WTC11 (cell line): Measurements from ENCODE around the gene HIVEP2. TPM values are rescaled to one million over a fixed set of nuclear protein-coding genes. Genes with fewer than 3 reads are reported as not detected.

Source experiments
- ATAC-seq: fragments of 200-7000 bp; cut with Tn5 transposase; 2 replicates; pipeline ENCODE4 v1.10.0; 2021; ENCODE audit warnings: mild to moderate bottlenecking, moderate library complexity
- CTCF ChIA-PET: fragments of 300-600 bp; sonication (Branson Sonifier 250); formaldehyde crosslinking; loops from one replicate; lab custom pipeline; 2021; ENCODE audit warnings: antibody characterized with exemption; lab: Charles Lee
- POLR2A ChIA-PET: fragments of 350-600 bp; sonication (Branson Sonifier 250); formaldehyde crosslinking; loops from one replicate; lab custom pipeline; 2021; ENCODE audit warnings: antibody characterized with exemption; lab: Charles Lee
- DNase-seq: peaks from one replicate; pipeline ENCODE4 v3.0.0; 2021; ENCODE audit warnings: low spot score
- H3K27ac Mint-ChIP-seq: 2 replicates; pipeline ENCODE4 v1.8.0; 2021; ENCODE audit warnings: mixed read lengths
- H3K27me3 Mint-ChIP-seq: 2 replicates; pipeline ENCODE4 v1.8.0; 2021; ENCODE audit warnings: low read depth, mild to moderate bottlenecking, moderate library complexity, mixed read lengths
- H3K36me3 Mint-ChIP-seq: 2 replicates; pipeline ENCODE4 v1.8.0; 2021; ENCODE audit warnings: mixed read lengths
- H3K4me1 Mint-ChIP-seq: 2 replicates; pipeline ENCODE4 v1.8.0; 2022; ENCODE audit warnings: mixed read lengths
- H3K4me3 Mint-ChIP-seq: 2 replicates; pipeline ENCODE4 v1.8.0; 2021; ENCODE audit warnings: mild to moderate bottlenecking, moderate library complexity, mixed read lengths
- H3K9me3 Mint-ChIP-seq: 2 replicates; pipeline ENCODE4 v1.8.0; 2021; ENCODE audit warnings: mixed read lengths
- CTCF ChIP-seq: fragments of 200-600 bp; IDR thresholded peaks from 2 replicates; pipeline ENCODE4 v1.8.0; 2022; ENCODE audit warnings: antibody characterized with exemption
- E2F5 ChIP-seq: sonication (generic); formaldehyde crosslinking; IDR thresholded peaks from 2 replicates; pipeline ENCODE4 v1.8.1; 2022; ENCODE audit warnings: mild to moderate bottlenecking, moderate library complexity, missing genetic modification reagents
- HMGXB4 ChIP-seq: sonication (generic); formaldehyde crosslinking; IDR thresholded peaks from 2 replicates; pipeline ENCODE4 v1.8.1; 2023; ENCODE audit warnings: mild to moderate bottlenecking, moderate library complexity, missing genetic modification reagents
- IRF1 ChIP-seq: sonication (generic); formaldehyde crosslinking; IDR thresholded peaks from 2 replicates; pipeline ENCODE4 v1.8.0; 2023; ENCODE audit warnings: missing genetic modification reagents
- NFATC4 ChIP-seq: fragments of 250-450 bp; sonication (Bioruptor Pico); IDR thresholded peaks from 2 replicates; pipeline ENCODE4 v1.9.0; 2021; ENCODE audit warnings: mild to moderate bottlenecking
- NFE2L1 ChIP-seq: sonication (generic); formaldehyde crosslinking; IDR thresholded peaks from 2 replicates; pipeline ENCODE4 v1.8.1; 2023; ENCODE audit warnings: missing genetic modification reagents
- SMAD3 ChIP-seq: sonication (generic); formaldehyde crosslinking; IDR thresholded peaks from 2 replicates; pipeline ENCODE4 v1.8.0; 2022; ENCODE audit warnings: missing genetic modification reagents, mild to moderate bottlenecking, borderline replicate concordance
- TEAD4 ChIP-seq: sonication (generic); formaldehyde crosslinking; IDR thresholded peaks from 2 replicates; pipeline ENCODE4 v1.8.0; 2022; ENCODE audit warnings: mild to moderate bottlenecking, missing genetic modification reagents
- ZNF532 ChIP-seq: fragments of 250-450 bp; sonication (Bioruptor Pico); IDR thresholded peaks from 2 replicates; pipeline ENCODE4 v1.9.0; 2021; ENCODE audit warnings: mild to moderate bottlenecking, borderline replicate concordance
- ZNF671 ChIP-seq: fragments of 250-450 bp; sonication (Bioruptor Pico); IDR thresholded peaks from 2 replicates; pipeline ENCODE4 v1.8.0; 2021; ENCODE audit warnings: mild to moderate bottlenecking
- total RNA-seq: library from RNA; stranded (reverse); gene quantifications from 3 replicates; pipeline ENCODE4 v1.2.3, GENCODE V29; 2021
- TF ChIP-seq, protein P1 (sequence below): sonication (generic); formaldehyde crosslinking; IDR thresholded peaks from 2 replicates; pipeline ENCODE4 v1.8.0; 2022; ENCODE audit warnings: mild to moderate bottlenecking, missing genetic modification reagents
- TF ChIP-seq, protein P2 (sequence below): sonication (generic); formaldehyde crosslinking; IDR thresholded peaks from 2 replicates; pipeline ENCODE4 v1.8.1; 2023; ENCODE audit warnings: mild to moderate bottlenecking, missing genetic modification reagents

The HIVEP2 gene
- total RNA-seq, 1 experiment from 2014 or later, result 11.5 TPM

- no peak for TF ChIP-seq HMGXB4
- TF ChIP-seq TEAD4 (CRISPR knock-in tag), result no peak
- TF ChIP-seq, protein P1, sequence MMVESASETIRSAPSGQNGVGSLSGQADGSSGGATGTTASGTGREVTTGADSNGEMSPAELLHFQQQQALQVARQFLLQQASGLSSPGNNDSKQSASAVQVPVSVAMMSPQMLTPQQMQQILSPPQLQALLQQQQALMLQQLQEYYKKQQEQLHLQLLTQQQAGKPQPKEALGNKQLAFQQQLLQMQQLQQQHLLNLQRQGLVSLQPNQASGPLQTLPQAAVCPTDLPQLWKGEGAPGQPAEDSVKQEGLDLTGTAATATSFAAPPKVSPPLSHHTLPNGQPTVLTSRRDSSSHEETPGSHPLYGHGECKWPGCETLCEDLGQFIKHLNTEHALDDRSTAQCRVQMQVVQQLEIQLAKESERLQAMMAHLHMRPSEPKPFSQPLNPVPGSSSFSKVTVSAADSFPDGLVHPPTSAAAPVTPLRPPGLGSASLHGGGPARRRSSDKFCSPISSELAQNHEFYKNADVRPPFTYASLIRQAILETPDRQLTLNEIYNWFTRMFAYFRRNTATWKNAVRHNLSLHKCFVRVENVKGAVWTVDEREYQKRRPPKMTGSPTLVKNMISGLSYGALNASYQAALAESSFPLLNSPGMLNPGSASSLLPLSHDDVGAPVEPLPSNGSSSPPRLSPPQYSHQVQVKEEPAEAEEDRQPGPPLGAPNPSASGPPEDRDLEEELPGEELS (CRISPR knock-in tag), result no peak
Observed at GRCh38 chr6:142958343-142958742, 13.4 kb upstream of the HIVEP2 start (continued).

- Mint-ChIP-seq H3K36me3 (peaks cover 6% of the 10 kb centered on the region), H3K4me3 (no peak overlapping the region), H3K27ac (no peak overlapping the region), H3K9me3 (peaks cover 8% of the 10 kb centered on the region), H3K4me1 (0 out of 2 replicates have a peak, but pooled peaks cover 3% of the 10 kb centered on the region), H3K27me3 (no peaks in the 10 kb centered on the region)
- TF ChIP-seq IRF1 (CRISPR knock-in tag) (no peak), NFE2L1 (no peak), SMAD3 (CRISPR knock-in tag) (no peak), NFATC4 (CRISPR knock-in tag) (no peak), CTCF (no peak), ZNF532 (CRISPR knock-in tag) (no peak), ZNF671 (CRISPR knock-in tag) (no peak), E2F5 (CRISPR knock-in tag) (no peak)
- TF ChIP-seq, protein P2, sequence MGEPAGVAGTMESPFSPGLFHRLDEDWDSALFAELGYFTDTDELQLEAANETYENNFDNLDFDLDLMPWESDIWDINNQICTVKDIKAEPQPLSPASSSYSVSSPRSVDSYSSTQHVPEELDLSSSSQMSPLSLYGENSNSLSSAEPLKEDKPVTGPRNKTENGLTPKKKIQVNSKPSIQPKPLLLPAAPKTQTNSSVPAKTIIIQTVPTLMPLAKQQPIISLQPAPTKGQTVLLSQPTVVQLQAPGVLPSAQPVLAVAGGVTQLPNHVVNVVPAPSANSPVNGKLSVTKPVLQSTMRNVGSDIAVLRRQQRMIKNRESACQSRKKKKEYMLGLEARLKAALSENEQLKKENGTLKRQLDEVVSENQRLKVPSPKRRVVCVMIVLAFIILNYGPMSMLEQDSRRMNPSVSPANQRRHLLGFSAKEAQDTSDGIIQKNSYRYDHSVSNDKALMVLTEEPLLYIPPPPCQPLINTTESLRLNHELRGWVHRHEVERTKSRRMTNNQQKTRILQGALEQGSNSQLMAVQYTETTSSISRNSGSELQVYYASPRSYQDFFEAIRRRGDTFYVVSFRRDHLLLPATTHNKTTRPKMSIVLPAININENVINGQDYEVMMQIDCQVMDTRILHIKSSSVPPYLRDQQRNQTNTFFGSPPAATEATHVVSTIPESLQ (CRISPR knock-in tag), result no peak
- ATAC-seq (no peak), DNase-seq (no peak)
- ChIA-PET POLR2A (no interaction called here), CTCF (no interaction called here)
Observed at GRCh38 chr6:142956726-142957125, 11.8 kb upstream of the HIVEP2 start.
